GM23338 (cell line): ENCODE measurements around the gene NDRG2.

Source experiments
- ETS1 ChIP-seq: IDR thresholded peaks from 2 replicates; pipeline ENCODE4 v1.6.1; 2016; ENCODE audit warnings: antibody characterized with exemption
- TF ChIP-seq, protein P1 (sequence below), 2 experiments: fragments of 200-600 bp in 1 of 2; sonication (generic) in 1 of 2; conservative IDR thresholded peaks; 2 replicates each; pipeline versions ENCODE4 v1.5.1 to v1.6.1; 2016 to 2017; ENCODE audit warnings: antibody characterized with exemption in 2 of 2, low read depth in 2 of 2, mild to moderate bottlenecking in 2 of 2, moderate library complexity in 1 of 2

- TF ChIP-seq, protein P1, sequence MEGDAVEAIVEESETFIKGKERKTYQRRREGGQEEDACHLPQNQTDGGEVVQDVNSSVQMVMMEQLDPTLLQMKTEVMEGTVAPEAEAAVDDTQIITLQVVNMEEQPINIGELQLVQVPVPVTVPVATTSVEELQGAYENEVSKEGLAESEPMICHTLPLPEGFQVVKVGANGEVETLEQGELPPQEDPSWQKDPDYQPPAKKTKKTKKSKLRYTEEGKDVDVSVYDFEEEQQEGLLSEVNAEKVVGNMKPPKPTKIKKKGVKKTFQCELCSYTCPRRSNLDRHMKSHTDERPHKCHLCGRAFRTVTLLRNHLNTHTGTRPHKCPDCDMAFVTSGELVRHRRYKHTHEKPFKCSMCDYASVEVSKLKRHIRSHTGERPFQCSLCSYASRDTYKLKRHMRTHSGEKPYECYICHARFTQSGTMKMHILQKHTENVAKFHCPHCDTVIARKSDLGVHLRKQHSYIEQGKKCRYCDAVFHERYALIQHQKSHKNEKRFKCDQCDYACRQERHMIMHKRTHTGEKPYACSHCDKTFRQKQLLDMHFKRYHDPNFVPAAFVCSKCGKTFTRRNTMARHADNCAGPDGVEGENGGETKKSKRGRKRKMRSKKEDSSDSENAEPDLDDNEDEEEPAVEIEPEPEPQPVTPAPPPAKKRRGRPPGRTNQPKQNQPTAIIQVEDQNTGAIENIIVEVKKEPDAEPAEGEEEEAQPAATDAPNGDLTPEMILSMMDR (conservative IDR thresholded peaks at IDR 0.05; ENCODE audit: low read depth in 2 of 2) = no peak
- no peak for TF ChIP-seq ETS1
These were observed 35.4 kb downstream of the NDRG2 start for GRCh38 chr14:20989471-20989786.
